ENCODE data around the gene STX16. TPM values are rescaled to one million over a fixed set of nuclear protein-coding genes. Genes with fewer than 3 reads are reported as not detected.

Gene STX16
- total and polyA plus RNA-seq, 2 donors (not counting 1 experiment from before 2014, with no cell fraction given), result 110 to 117 TPM

DNA sequence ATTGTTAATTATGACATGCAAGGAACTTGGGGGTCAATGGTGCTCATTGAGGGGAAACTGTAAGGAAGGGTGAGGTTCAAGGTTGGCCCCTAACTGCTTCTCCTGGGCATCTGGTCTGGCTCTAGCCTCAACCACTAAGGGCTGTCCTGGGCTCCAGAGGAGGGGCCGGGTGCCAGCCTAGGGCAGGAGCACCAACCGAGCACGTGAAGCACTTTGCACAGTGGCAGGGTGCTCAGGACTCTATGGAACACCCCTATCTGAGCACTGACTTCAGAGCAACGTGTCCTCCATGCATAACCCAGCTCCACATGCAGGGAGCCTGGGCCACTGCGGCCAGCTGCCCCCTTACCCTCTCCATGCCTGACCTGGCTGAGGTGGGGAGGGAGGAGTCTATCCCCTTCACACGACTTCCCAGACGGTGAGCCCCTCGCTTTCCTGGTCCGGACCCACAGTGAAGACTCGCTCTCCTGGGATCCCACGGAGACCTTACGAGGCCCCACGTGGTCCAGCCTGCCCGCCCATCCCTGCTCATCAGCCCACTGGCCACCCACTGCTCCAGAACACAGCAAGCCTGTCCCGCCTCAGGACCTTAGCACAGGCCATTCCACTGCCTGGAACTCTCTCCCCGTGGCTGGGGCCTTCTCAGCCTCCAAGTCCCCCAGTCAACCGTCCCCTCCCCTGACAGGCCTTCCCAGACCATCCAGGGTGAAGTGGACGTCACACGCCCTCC lies 40.8 kb upstream of the STX16 start:
- Histone ChIP-seq H3K79me2 (ENCODE audit: control insufficient read depth, insufficient read depth, low read length) (no peaks in the 10 kb centered on the region), H3K4me2 (replicated peaks; ENCODE audit: low read depth, low read length, poor library complexity, severe bottlenecking) (no peak overlapping the region), H4K20me1 (ENCODE audit: control insufficient read depth, insufficient read depth, low read length, poor library complexity, severe bottlenecking) (no peaks in the 10 kb centered on the region), H3K9ac (ENCODE audit: low read length) (no peak overlapping the region), H2AFZ (ENCODE audit: insufficient read depth, low read depth, low read length, poor library complexity, severe bottlenecking) (no peak overlapping the region), H3K36me3 (replicated peaks in 1 of 2; ENCODE audit: control extremely low read depth in 1 of 2, control insufficient read depth in 1 of 2, extremely low read depth in 1 of 2, insufficient read depth in 2 of 2, low read length in 1 of 2) (no peaks in the 10 kb centered on the region), H3K27ac (ENCODE audit: low read length in 2 of 2) (no peak overlapping the region), H3K4me1 (ENCODE audit: control insufficient read depth in 2 of 2, insufficient read depth in 2 of 2, low read length in 2 of 2) (no peaks in the 10 kb centered on the region), H3K9me3 (ENCODE audit: control extremely low read depth in 1 of 3, control insufficient read depth in 2 of 3, insufficient read depth in 1 of 3, low read length in 2 of 3) (no peaks in the 10 kb centered on the region), H3K27me3 (replicated peaks in 1 of 4; ENCODE audit: control extremely low read depth in 1 of 4, control insufficient read depth in 3 of 4, insufficient read depth in 4 of 4, low read length in 3 of 4) (peaks cover 0 to 3% (median 0%) of the 10 kb centered on the region in 4 experiments), H3K4me3 (ENCODE audit: control extremely low read depth in 1 of 5, extremely low read depth in 1 of 5, insufficient read depth in 1 of 5, low read depth in 2 of 5, low read length in 4 of 5) (no peak overlapping the region)
- intact Hi-C loops (cut with micrococcal nuclease), result no loop called here
- Mint-ChIP-seq H3K9me3 (ENCODE audit: insufficient read depth) (no peaks in the 10 kb centered on the region), H3K4me3 (no peak overlapping the region), H3K27me3 (peaks cover 11% of the 10 kb centered on the region), H3K4me1 (no peaks in the 10 kb centered on the region), H3K27ac (no peak overlapping the region)
- POLR2A ChIA-PET, result no interaction called here
- CTCF ChIA-PET, result no interaction called here
- WGBS (ENCODE audit: insufficient coverage), result 89% methylated on average over 17 of the region's 19 CpGs
- TF ChIP-seq, protein P1, sequence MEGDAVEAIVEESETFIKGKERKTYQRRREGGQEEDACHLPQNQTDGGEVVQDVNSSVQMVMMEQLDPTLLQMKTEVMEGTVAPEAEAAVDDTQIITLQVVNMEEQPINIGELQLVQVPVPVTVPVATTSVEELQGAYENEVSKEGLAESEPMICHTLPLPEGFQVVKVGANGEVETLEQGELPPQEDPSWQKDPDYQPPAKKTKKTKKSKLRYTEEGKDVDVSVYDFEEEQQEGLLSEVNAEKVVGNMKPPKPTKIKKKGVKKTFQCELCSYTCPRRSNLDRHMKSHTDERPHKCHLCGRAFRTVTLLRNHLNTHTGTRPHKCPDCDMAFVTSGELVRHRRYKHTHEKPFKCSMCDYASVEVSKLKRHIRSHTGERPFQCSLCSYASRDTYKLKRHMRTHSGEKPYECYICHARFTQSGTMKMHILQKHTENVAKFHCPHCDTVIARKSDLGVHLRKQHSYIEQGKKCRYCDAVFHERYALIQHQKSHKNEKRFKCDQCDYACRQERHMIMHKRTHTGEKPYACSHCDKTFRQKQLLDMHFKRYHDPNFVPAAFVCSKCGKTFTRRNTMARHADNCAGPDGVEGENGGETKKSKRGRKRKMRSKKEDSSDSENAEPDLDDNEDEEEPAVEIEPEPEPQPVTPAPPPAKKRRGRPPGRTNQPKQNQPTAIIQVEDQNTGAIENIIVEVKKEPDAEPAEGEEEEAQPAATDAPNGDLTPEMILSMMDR (IDR thresholded peaks at IDR 0.05), result no peak
- no peak for TF ChIP-seq EZH2 (IDR thresholded peaks at IDR 0.05; ENCODE audit: borderline replicate concordance, insufficient read depth, low read depth, low read length, poor library complexity, severe bottlenecking)
- ATAC-seq (ENCODE audit: low read depth) (no peak), DNase-seq (no peak)

DNA sequence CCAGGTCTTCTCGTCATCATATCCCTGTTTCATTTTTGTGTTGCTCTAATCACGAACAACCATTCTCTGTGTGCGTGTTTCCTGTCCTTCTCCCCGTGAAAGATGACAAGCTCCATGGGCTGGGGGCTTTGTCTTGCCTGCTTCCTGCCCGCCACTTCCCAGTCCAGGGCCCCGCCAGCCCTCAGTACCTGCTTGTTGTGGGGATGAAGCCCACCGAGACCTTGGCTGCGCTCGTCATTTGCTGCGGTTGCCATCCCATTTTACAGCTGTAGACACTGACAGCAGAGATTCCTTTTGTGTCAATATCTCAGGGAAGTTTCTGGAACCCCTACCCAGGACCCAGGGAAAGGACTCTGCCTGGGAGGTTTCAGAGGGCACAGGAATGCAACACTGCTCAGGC lies 40.3 kb upstream of the STX16 start:
- no peaks in the 10 kb centered on the region for H3K4me1 ChIP-seq (ENCODE audit: control insufficient read depth in 2 of 2, insufficient read depth in 2 of 2, low read length in 2 of 2)
- no peak overlapping the region for H2AFZ ChIP-seq (ENCODE audit: insufficient read depth, low read depth, low read length, poor library complexity, severe bottlenecking)
- no peaks in the 10 kb centered on the region for H4K20me1 ChIP-seq (ENCODE audit: control insufficient read depth, insufficient read depth, low read length, poor library complexity, severe bottlenecking)
- Mint-ChIP-seq H3K9me3 (ENCODE audit: insufficient read depth) (no peaks in the 10 kb centered on the region), H3K27me3 (peaks cover 15% of the 10 kb centered on the region), H3K4me1 (no peaks in the 10 kb centered on the region), H3K27ac (no peak overlapping the region), H3K4me3 (no peak overlapping the region)
- H3K9ac ChIP-seq (ENCODE audit: low read length), result no peak overlapping the region
- 92% methylated on average over 10 of the region's 10 CpGs for WGBS (ENCODE audit: insufficient coverage)
- ChIA-PET CTCF (no interaction called here), POLR2A (no interaction called here)
- no peaks in the 10 kb centered on the region for H3K36me3 ChIP-seq (replicated peaks in 1 of 2; ENCODE audit: control extremely low read depth in 1 of 2, control insufficient read depth in 1 of 2, extremely low read depth in 1 of 2, insufficient read depth in 2 of 2, low read length in 1 of 2)
- H3K4me3 ChIP-seq (ENCODE audit: control extremely low read depth in 1 of 5, extremely low read depth in 1 of 5, insufficient read depth in 1 of 5, low read depth in 2 of 5, low read length in 4 of 5), result no peak overlapping the region
- H3K4me2 ChIP-seq (replicated peaks; ENCODE audit: low read depth, low read length, poor library complexity, severe bottlenecking), result no peak overlapping the region
- DNase-seq (no peak), ATAC-seq (ENCODE audit: low read depth) (no peak)
- H3K79me2 ChIP-seq (ENCODE audit: control insufficient read depth, insufficient read depth, low read length), result no peaks in the 10 kb centered on the region
- H3K27ac ChIP-seq (ENCODE audit: low read length in 2 of 2), result no peak overlapping the region
- TF ChIP-seq, protein P1 (IDR thresholded peaks at IDR 0.05), result no peak
- no peak for TF ChIP-seq EZH2 (IDR thresholded peaks at IDR 0.05; ENCODE audit: borderline replicate concordance, insufficient read depth, low read depth, low read length, poor library complexity, severe bottlenecking)
- H3K9me3 ChIP-seq (ENCODE audit: control extremely low read depth in 1 of 3, control insufficient read depth in 2 of 3, insufficient read depth in 1 of 3, low read length in 2 of 3), result no peaks in the 10 kb centered on the region
- intact Hi-C loops (cut with micrococcal nuclease), result no loop called here
- H3K27me3 ChIP-seq (replicated peaks in 1 of 4; ENCODE audit: control extremely low read depth in 1 of 4, control insufficient read depth in 3 of 4, insufficient read depth in 4 of 4, low read length in 3 of 4), result peaks cover 0 to 3% (median 0%) of the 10 kb centered on the region in 4 experiments

Data from B cell (primary cell).